Thyroid gland (tissue), 4 donors: Measurements from ENCODE around the gene GLI1. TPM values are rescaled to one million over a fixed set of nuclear protein-coding genes. Genes with fewer than 3 reads are reported as not detected.

ENCODE experiments used
- DNase-seq, 2 donors: peaks; one replicate each; pipeline ENCODE4 v3.0.0-alpha.2; 2019
- H3K27ac ChIP-seq, 3 donors: fragments of 200-600 bp; sonication (generic); 1 replicate in 2 of 3; 2 replicates in 1 of 3; pipeline ENCODE4 v1.5.1; 2016 to 2019; ENCODE audit warnings: mild to moderate bottlenecking in 1 of 3, moderate library complexity in 1 of 3
- H3K27me3 ChIP-seq: fragments of 200-600 bp; sonication (generic); one replicate; pipeline ENCODE4 v1.5.1; 2019
- H3K36me3 ChIP-seq, 2 donors: fragments of 200-600 bp; sonication (generic); one replicate each; pipeline ENCODE4 v1.5.1; 2016 to 2019
- H3K4me1 ChIP-seq, 2 donors: fragments of 200-600 bp; sonication (generic); one replicate each; pipeline ENCODE4 v1.5.1; 2017 to 2019
- H3K4me3 ChIP-seq, 3 donors: fragments of 200-600 bp; sonication (generic); replicated peaks in 1 of 3; 1 replicate in 2 of 3; 2 replicates in 1 of 3; pipeline ENCODE4 v1.5.1; 2016; ENCODE audit warnings: mild to moderate bottlenecking in 1 of 3
- H3K9me3 ChIP-seq: fragments of 200-600 bp; sonication (generic); one replicate; pipeline ENCODE4 v1.5.1; 2017
- CTCF ChIP-seq, 6 experiments: fragments of 200-600 bp in 3 of 6; fragments of 450-650 bp in 3 of 6; sonication (generic) in 3 of 6; IDR thresholded peaks; one replicate each; pipeline ENCODE4 v1.5.1; 2016 to 2019; ENCODE audit warnings: antibody characterized with exemption in 6 of 6, mild to moderate bottlenecking in 2 of 6, inconsistent platforms in 1 of 6, moderate library complexity in 1 of 6
- POLR2A ChIP-seq, 2 donors: fragments of 450-650 bp; IDR thresholded peaks; one replicate each; pipeline ENCODE4 v1.6.1; 2017; ENCODE audit warnings: antibody characterized with exemption in 2 of 2, mild to moderate bottlenecking in 2 of 2, moderate library complexity in 1 of 2
- WGBS, 2 donors: methylation state at CpG; one replicate each; pipeline ENCODE4 v1.1.5; 2017; 5-methylcytosine and 5-hydroxymethylcytosine counted together
- intact Hi-C: fragments of 100-400 bp; cut with DNase I; formaldehyde crosslinking; loops from one replicate; pipeline ENCODE4 v1.15.1; 2023
- total RNA-seq, 4 donors: library from RNA; depleted of rRNA; stranded (reverse); fragments of >200 nt; gene quantifications; one replicate each; pipeline ENCODE4 v1.2.3, GENCODE V29; 2016

GLI1 gene
- total RNA-seq, 4 donors from 2014 or later: 1.1 to 2.2 (median 1.6) TPM; not detected in 1

GRCh38 chr12:57429473-57430111 lies 30.0 kb upstream of the GLI1 start:
- WGBS, 2 donors: 21 to 31% methylated on average over 9 of the region's 9 CpGs
- Histone ChIP-seq H3K4me1 (peaks cover 18 to 28% of the 10 kb centered on the region in 2 donors), H3K9me3 (no peaks in the 10 kb centered on the region), H3K27ac (peak overlapping the region; percentile 77 to 95 (median 91)), H3K4me3 (peak overlapping the region in 2 of 3 donors; percentile 37 to 74), H3K27me3 (no peaks in the 10 kb centered on the region), H3K36me3 (no peaks in the 10 kb centered on the region)
- intact Hi-C loops: no loop called here
- TF ChIP-seq CTCF (IDR thresholded peaks at IDR 0.05): no peak
- no peak for TF ChIP-seq POLR2A (IDR thresholded peaks at IDR 0.05)
- peak; percentile 43 to 45 for DNase-seq

DNA sequence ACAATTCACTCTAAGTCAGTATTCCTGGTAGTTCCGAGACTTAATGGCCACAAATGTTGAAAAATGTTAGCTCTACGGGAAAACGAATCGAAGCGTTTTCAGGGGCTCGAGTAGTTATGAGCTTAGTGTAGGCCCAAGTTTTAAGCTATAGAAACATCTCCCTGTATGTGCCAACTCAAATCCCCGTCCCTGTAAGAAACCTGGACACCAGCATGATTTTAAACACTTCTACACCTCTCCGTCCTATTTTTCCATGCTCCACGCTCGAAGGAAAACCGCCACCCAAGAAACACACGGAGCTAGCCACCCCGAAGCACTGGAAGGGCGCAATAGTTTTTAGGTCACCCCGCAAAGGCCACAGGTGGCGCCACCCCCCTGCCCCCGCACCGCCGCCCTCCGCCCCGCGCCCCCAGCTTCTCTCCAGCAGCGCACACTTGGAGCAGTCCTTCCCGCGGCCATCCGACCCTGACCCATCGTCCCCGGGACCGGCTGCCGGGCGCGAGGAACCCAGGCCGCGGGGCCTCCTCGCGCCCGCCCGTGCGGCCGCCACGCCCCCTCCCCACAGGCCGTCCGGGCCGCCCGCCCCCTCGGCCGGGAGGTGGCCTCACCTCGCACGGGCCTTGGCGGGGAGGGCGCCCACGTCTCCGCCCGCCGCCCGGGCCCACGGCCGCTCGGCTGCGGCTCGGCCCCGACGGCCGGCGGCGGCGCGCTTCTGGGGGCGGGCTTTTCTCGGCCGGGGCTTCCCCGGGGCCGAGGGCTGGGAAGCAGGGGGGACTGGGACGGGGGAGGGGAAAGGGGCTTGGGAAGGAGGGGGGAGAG lies 29.3 kb upstream of the GLI1 start:
- intact Hi-C loops: no loop called here
- peak overlapping the region in 2 of 3 donors; percentile 37 to 74 for H3K4me3 ChIP-seq
- WGBS, 2 donors: 1 to 2% methylated on average over 27 to 30 of the region's 74 CpGs

DNA sequence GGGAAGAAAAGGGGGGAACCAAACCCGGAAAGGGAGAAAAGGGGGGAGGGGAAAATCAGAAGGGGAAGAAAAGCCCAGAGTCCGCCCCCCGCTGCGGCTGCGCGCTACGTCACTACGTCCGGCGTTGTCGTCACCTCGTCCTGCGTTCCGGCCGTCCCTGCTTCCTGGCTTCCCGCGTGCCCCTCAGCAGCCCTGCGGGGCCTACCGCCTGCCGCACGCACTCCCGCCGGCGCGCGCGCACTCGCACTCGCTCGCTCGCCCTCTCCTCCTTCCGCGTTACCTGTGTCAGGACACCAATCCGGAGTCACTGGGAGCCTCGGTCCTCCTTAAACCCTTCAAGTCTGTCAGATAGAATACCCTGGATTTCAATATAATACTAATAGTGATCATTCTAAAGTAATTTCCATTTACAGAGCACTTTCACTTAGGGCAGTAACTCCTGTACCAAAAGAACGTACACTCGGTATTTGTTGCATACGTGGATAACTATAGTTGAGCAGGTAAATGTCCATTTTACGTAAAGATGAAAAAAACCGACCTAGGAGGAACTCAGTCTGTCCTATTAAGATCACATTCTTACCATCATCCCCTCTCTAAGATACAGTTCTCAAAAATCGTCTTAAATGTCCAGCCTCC lies 28.5 kb upstream of the GLI1 start, which contains the start of gene R3HDM2:
TSS of gene R3HDM2 (minus strand) at position 113 of the 636 bp plus-strand sequence. CDS start 120,615 bp downstream, outside the sequence.
- WGBS, 2 donors: 2 to 3% methylated on average over 40 to 41 of the region's 41 CpGs
- DNase-seq: peak; percentile 96
- Histone ChIP-seq H3K36me3 (no peaks in the 10 kb centered on the region), H3K27ac (peak within 1 kb of the TSS; percentile 77 to 95 (median 91)), H3K4me3 (peak within 1 kb of the TSS in 2 of 3 donors; percentile 37 to 74), H3K27me3 (no peaks in the 10 kb centered on the region), H3K9me3 (no peaks in the 10 kb centered on the region), H3K4me1 (peaks cover 21 to 35% of the 10 kb centered on the region in 2 donors)
- intact Hi-C loops: no loop called here
- TF ChIP-seq CTCF (IDR thresholded peaks at IDR 0.05) (no peak), POLR2A (IDR thresholded peaks at IDR 0.05) (peak; percentile 65 to 96)

More for the DNA sequence above, 29.3 kb upstream of the GLI1 start:
- Histone ChIP-seq H3K27ac (peak overlapping the region; percentile 77 to 95 (median 91)), H3K4me1 (peaks cover 21 to 35% of the 10 kb centered on the region in 2 donors), H3K9me3 (no peaks in the 10 kb centered on the region), H3K27me3 (no peaks in the 10 kb centered on the region), H3K36me3 (no peaks in the 10 kb centered on the region)
- TF ChIP-seq CTCF (IDR thresholded peaks at IDR 0.05): no peak
- TF ChIP-seq POLR2A (IDR thresholded peaks at IDR 0.05): no peak
- DNase-seq: peak; percentile 56 to 63

DNA sequence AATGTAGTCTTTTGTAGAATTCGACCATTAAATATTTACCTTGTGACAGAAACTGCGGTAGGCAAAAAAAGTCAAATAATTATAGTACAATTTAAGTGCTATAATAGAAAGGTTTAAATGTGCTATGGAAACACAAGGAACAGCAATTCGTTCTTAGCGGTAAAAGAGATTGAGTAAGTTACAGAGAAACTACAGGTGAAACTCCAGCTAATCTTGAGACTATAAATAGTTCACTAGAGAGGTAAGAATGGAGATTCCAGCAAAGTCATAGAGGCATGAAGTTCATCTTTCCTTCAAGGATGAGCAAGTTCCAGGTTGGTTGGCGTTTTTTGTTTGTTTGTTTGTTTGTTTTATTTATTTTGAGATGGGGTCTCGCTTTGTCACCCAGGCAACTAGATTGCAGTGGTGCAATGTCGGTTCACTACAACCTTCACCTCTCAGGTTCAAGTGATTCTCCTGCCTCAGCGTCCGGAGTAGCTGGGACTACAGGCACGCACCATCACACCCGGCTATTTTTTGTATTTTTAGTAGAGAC lies 27.9 kb upstream of the GLI1 start:
- H3K27me3 ChIP-seq: no peaks in the 10 kb centered on the region
- H3K4me3 ChIP-seq: no peak overlapping the region
- H3K36me3 ChIP-seq: no peaks in the 10 kb centered on the region
- no peaks in the 10 kb centered on the region for H3K9me3 ChIP-seq
- intact Hi-C loops: no loop called here
- 68 to 70% methylated on average over 11 of the region's 11 CpGs for WGBS, 2 donors
- TF ChIP-seq POLR2A (IDR thresholded peaks at IDR 0.05) (no peak), CTCF (IDR thresholded peaks at IDR 0.05) (no peak)
- peak overlapping the region; percentile 77 to 95 (median 91) for H3K27ac ChIP-seq
- H3K4me1 ChIP-seq: peaks cover 21 to 35% of the 10 kb centered on the region in 2 donors
- peak in 1 of 2 donors; percentile 14 for DNase-seq
